Stimulated activated CD4-positive, alpha-beta T cell treated with anti-CD3 and anti-CD28 coated beads, Interleukin-12 subunit alpha, Interleukin-12 subunit beta, amount 100 ng/mL, for 4 hours (primary cell): ENCODE results near the gene RBBP5.

Experiments used
- DNase-seq: peaks from one replicate; pipeline ENCODE4 v3.0.0-alpha.2; 2020

RBBP5 gene

DNA sequence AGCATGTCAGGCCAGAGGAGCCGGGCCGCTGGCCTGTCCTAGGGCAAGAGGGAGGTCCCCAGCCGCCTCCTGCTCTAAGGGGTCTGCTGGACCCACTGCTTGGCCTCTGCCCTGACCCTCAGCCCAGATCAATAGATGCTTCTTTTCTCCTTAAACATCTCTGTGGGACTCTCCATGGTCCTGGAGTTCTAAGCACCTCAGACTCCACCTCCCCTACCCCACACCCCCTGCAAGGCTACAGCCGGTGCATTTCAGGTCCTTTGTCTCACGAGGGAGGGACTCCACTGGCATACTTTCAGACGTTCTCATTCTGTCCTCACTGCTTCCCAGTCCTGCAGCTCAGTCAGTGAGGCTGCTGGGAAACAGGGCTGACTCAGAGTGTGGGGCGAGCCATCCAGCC, 67.8 kb downstream of the RBBP5 start:
- no peak for DNase-seq

DNA sequence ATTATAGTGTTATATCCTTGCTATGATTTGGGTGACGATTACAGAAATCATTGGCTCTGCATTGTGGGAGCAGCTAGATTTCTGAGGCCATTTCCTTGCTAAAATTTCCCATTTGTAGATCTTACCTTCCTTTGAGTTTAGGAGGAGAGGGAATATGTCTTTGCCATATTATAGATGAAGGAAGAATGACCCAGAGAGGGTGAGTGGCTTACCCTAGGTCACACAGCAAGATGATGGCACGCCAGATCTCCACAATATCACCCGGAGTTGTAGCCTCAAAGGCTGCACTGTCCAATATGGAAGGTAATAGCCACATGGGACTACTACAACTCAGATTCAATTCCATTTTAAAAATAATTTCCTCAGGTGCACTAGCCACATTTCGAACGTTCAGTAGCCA, 68.5 kb downstream of the RBBP5 start:
- no peak for DNase-seq

DNA sequence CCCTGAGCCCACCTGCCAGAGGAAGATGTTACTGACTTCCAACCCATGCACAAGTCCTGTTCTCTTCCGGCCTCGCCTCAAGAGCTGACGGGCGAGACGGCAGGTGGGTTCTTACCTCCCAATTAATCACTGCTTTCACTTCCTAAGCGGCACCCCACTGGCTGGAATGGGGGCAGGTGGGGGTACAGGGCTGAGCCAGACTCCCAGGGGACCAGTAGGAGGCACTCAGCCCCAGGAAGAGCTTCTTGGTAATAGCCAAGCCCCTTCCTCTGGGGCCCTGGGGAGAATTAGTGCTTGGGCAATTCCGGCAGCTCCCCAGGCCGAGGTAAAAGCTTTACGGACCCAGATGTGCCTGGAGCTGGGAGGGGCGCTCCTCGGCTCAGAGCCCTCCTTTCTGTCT, 69.1 kb downstream of the RBBP5 start:
- no peak for DNase-seq

DNA sequence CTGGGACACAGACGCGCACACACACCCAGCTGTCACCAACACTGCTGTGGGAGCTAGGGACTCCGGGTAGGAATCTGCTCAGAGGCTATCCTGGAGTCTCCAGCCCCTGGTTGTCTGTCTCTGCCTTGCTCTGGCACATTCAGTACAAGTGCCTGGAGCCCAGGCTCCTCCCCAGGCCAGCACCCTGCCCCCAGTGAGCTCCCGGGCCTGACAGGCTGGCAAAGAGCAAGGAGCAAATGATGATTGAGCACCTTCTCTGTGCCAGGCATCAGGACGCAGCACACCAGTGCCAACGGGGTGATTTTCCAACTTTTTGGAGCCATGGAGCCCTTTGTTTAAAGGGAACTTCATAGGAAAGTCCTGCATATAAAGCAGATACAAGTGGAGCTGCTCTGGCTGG, 72.3 kb downstream of the RBBP5 start:
- no peak for DNase-seq

DNA sequence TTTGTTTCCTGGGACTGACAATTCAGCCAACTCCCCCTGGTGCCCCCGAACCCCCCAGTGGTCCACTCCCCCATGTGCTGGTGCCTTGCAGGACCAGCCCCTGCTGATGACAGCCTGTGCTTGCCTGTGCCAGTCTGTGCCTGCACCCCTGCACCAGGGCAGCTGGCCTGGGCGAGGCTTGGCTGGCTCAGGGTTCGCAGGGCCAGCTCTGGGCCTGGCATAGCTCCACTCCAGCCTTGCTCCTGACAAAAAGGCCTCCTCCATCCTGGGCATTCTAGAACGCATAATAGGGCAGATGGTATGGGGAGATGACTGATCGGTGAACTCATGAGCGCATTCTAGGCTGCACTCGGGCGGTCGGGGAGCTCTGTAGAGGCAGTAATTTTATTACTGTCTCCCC, 73.4 kb downstream of the RBBP5 start:
- no peak for DNase-seq

DNA sequence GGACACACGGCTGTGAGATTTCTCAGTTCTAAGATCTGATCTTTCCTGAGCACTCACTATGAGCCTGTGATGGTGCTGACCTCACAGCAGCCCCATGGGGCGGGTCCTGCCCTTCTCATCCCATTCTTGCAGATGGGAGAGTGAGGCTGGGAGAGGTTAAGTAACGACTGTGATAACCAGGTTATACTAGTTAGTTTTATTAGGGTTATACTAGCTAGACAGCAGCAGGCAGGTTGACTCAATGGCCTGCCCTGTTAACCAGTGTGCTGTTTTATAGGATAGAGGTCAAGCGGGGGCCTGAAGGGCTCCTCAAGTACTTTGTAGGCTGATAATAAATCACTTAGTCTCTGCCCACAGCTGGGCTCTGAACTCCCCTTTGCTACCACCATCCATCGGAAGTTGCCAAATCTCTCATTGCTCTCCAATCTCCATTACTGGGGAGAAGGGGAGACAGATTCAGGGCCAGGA, 74.0 kb downstream of the RBBP5 start:
- DNase-seq, result no peak

DNA sequence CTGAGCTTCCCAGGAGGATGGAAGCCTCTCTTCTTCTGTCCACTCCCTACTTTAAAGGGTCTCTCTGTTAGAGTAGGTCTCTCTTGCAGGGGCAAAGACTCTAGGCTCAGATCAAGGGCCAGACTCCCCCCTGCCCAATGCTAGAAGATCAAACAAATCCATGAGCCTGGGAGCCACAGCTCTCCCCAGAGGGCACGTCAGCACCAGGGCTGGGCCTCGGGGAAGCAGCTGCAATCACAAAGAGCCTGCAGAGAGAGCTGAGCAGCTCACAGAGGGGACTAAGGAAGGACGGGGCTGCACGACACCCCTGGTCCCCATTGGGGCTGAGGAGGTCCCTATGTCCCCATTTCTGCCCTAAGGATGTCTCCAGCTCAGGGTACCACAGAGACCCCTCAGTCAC, 74.9 kb downstream of the RBBP5 start:
- no peak for DNase-seq

DNA sequence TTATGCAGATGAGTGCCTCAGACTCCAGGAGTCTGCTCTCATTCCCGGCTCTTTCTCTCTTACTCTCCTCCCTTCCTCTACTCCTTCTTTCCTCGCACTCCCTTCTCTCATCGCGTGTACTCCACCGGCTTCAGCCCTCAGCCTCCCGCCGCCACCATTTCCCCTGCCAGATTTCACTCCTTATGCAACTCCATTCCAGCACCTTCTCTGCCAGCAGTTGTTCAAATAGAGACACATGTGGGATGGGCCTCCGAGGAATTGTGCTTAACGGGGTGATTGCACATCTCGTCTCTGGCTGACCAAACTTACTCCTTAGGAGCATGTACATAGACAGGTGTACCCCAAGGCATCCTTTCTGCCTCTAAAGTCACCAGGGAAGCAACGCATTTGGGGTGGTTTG, 76.6 kb downstream of the RBBP5 start:
- DNase-seq, result no peak

DNA sequence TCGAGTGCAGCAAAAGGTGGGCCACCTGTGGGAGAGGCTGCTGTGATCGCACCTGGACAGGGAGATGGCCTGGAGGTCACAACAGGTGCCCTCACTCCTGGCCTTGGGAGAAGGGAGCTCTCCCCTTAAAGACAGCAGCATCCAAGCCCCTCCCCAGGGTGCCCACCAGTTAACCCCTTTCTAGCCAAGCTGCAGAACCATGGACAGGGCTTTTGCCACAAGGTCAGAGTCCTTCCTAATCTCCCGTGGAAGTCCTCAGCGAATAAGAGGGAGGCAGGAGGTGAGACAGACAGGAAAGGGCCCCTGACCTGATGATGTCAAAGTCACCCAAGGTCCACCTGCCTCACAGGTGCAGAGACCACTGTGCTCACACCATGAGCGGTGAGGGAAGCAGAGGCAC, 77.0 kb downstream of the RBBP5 start:
- DNase-seq, result no peak

DNA sequence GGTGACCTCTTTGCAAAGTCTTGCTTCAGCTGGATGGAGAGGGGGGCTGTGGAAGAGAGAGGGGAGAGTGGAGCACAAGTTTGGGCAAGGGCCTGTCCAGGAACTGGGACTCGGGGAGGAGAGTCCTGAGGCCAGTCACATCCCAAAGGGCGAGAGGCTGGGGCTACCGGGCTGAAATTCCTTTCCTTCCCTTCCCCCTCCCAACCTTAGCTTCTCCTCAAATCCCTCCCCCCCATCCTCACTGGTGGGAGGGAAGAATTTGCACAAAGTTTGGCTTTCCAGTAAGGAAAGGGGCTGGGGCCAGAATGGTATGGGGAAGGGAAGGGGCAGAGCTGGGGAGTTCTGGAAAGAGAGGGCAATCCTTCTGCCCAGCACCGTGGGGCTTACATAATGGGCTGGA, 77.9 kb downstream of the RBBP5 start:
- DNase-seq, result no peak

DNA sequence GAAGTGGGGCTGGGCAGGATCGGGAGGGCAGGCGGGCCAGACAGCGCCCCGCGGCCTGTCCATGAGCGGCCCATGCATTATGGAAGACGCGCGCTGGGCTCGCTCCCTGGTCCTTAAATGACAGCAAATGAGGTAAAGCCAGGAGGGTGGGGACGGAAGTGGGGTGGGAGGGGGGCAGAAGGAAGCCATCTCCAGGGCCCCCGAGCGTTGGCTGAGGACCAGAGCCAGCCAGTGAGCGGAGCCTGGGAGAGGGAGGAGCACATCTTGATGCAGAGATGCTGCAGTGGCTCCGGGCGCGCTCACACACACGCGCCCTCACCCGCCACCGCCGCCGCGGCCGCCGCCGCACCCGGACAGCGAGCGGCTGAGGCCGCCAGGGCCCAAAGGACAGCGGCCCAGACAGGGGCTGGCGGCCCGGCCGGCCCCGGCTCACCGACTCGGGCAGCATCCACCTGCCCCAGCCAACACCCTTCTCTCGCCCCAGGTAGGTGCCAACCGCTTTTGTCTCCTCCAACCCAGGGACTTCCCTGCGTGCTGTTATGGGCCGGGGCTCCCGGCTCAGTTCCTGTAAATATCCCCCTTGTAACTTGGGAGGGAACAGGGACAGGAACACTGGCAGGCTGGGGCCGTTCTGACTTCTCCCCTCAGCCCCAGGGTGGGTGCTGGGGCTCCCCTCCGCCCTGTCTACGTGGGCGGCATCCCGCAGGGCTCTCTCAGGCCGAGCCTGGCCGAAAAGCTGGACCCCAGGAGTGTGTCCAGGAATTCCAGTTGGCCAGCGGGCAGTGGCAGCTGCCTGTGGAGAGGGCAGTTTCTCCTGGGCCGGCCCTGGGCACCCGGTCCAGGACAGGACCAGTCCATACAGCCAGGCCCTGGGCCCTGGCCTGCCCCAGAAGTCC, 78.6 kb downstream of the RBBP5 start, which contains the start of gene CNTN2:
TSS of gene CNTN2 (plus strand) at position 302 of the 896 bp plus-strand sequence. CDS start 9,974 bp downstream, outside the sequence.
- no peak for DNase-seq

DNA sequence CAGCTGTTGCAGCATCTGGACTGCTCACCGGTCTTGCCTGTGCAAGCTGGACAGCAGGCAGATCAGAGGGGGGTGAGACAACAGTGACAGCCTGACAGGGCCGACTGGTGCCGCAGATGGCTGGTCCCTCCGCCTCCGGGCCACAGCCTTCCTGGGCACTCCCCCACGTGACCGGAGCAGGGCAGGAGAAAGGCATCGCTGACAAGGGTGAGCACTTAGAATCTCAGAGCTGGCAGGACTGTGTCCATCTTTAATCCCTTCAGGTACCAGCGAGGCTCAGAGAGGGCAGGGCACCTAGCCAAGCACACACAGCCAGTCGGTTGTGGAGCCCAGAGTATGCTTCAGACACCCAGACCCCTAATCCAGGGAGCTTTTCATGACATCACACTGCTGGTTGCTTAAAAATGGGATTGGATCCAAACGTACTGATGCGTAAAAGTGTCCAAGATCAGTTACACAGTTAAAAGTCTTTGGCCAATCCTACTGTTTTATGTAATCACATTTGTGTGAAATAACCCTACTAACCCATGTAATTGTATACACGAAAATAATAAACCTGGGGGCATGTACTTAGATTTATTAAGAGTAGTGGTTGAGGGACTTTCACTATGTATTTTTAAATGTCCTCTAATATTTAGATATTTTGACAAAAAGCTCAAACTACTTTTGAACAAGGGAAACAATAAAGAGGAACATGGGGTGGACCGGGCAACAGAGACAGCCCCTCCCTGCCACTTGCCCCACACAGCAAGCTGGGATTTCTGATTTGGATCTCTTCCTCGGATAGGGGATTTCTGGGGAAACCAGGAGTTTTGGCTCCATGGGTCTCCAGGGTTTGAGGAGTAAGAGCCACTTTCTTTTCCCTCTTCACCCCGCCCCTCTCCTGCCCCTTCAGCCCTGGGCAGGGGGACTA, 79.5 kb downstream of the RBBP5 start:
- no peak for DNase-seq

DNA sequence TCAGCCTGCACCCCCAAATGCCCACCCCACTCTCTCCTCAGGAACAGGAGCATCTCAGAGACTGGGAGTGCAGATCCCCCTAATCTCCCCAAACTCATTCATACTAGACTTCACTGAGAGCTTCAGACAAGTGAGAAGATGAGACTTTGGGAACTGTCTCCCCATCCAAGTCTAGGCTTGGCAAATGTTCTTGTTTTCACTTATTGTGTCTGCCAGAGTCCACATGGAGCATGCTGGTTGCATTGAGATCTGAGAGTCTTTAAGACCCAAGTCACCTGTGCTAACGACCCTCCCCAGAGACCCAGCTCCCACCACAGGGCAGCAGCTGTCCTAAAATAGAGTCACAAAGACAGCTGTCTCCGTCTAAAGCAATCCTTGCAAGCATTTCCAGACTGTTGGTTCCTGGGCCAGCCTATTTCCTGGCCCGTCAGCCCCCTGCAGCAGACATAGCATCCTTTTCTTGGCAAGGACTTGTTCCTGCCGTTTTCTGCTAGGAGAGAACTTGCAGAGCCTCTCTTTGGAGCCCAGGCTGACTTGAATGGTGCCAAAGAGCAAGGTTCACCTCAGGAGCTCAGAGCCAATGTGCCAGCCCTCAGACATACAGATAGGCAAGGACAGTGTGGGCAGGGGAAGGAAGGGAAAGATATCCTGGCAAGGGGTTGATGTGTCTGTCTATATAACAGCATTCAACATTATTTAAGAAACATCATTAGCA, 80.6 kb downstream of the RBBP5 start:
- DNase-seq, result no peak

DNA sequence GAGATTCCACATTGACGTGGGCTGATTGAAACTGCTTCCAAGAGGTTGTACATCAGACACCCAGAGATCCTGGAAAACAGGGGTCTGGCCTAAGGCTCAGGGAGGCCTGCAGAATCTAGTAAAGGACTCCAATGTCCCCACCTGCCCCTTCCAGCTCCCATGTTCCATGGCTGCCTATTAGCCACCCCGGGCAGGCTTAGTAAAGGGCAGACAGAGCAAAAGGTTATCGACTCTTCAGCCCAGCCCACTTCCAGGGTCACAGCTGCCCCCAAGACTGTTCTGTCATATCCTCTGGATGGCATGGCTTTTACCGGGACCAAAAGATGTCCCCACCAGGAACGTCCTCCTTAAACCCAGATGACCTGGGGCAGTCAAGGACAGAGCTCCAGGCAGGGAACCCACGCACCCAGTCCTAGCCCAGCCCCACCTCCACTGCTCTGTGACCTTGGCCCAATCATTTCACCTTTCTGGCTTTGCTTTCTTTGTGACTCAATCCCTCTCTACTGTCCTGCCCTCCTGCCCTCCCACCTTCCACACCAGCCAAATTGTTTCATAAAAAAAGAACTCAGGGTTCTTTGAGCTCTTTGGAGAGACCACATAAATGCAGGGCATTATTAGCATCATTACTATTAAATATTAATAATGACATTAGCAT, 83.5 kb downstream of the RBBP5 start:
- DNase-seq, result no peak

DNA sequence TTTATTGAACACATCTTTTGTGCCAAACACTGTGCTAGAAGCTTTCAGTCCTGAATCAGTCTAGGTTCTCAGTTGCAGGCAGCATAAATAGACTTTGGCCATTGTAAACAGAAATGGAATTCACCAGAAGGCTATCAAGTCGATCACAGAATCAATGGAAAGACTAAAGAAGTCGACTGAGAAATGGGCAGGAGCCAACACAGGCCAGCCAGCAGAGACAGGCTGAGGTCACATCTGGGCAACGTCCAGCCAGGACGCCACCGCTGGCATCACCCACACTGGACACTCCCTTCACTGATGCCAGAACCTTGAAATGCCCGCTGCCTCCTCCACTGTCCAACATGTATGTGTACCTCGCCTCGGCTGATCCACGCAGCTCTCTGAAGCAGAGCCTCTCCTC, 84.2 kb downstream of the RBBP5 start:
- no peak for DNase-seq
